ENCODE results near the gene CNOT6L. TPM values are rescaled to one million over a fixed set of nuclear protein-coding genes. Genes with fewer than 3 reads are reported as not detected.

Gene CNOT6L
- polyA plus RNA-seq, 1 donor (not counting 4 experiments of a cell fraction or from before 2014, with no cell fraction given): 12.0 TPM

- no peaks in the 10 kb centered on the region for H3K36me3 ChIP-seq (ENCODE audit: control insufficient read depth in 2 of 2, extremely low read depth in 1 of 2, insufficient read depth in 2 of 2, low read length in 2 of 2)
- no peak for TF ChIP-seq EZH2 (IDR thresholded peaks at IDR 0.05; ENCODE audit: low read length)
- no peak for TF ChIP-seq CTCF (optimal IDR thresholded peaks at IDR 0.05 in 1 of 3, IDR thresholded peaks at IDR 0.05 in 1 of 3, conservative IDR thresholded peaks at IDR 0.05 in 1 of 3; ENCODE audit: extremely low read depth in 1 of 3, insufficient read depth in 2 of 3, low read length in 3 of 3)
- peaks cover 15% of the 10 kb centered on the region for H3K4me1 ChIP-seq (ENCODE audit: control insufficient read depth, extremely low read depth, insufficient read depth, low read length)
- H3K79me2 ChIP-seq (ENCODE audit: control insufficient read depth, insufficient read depth, low read length): peaks cover 66% of the 10 kb centered on the region
- H2AFZ ChIP-seq (ENCODE audit: control insufficient read depth, low read length): no peak overlapping the region
- no peak overlapping the region for H3K27ac ChIP-seq (ENCODE audit: control insufficient read depth, insufficient read depth, low read length)
- no peaks in the 10 kb centered on the region for H3K27me3 ChIP-seq (ENCODE audit: control insufficient read depth, extremely low read depth, insufficient read depth, low read length)
- dilution Hi-C loops (cut with MboI; ENCODE audit: extremely low pct_ligation_motif_present, low sequenced_read_pairs): no loop called here
- no peaks in the 10 kb centered on the region for H4K20me1 ChIP-seq (ENCODE audit: control insufficient read depth, extremely low read depth, insufficient read depth, low read length)
- H3K4me2 ChIP-seq (ENCODE audit: control insufficient read depth, extremely low read depth, insufficient read depth, low read depth, low read length): no peak overlapping the region
- FAIRE-seq: no peak
- no peaks in the 10 kb centered on the region for H3K9me1 ChIP-seq (ENCODE audit: control insufficient read depth, extremely low read depth, insufficient read depth, low read length)
- H3K9me3 ChIP-seq (ENCODE audit: control insufficient read depth, low read depth, low read length): no peaks in the 10 kb centered on the region
- H3K9ac ChIP-seq (ENCODE audit: control insufficient read depth, extremely low read depth, insufficient read depth, low read length): no peak overlapping the region
- no peak overlapping the region for H3K4me3 ChIP-seq (ENCODE audit: control insufficient read depth in 2 of 3, extremely low read depth in 1 of 3, insufficient read depth in 2 of 3, low read depth in 1 of 3, low read length in 3 of 3)
- no peak for DNase-seq (ENCODE audit: low read depth, low spot score)
Observed at GRCh38 chr4:77798385-77798784, 20.8 kb downstream of the CNOT6L start.

GRCh38 chr4:77797239-77797638, 21.9 kb downstream of the CNOT6L start:
- Histone ChIP-seq H3K4me3 (ENCODE audit: control insufficient read depth in 2 of 3, extremely low read depth in 1 of 3, insufficient read depth in 2 of 3, low read depth in 1 of 3, low read length in 3 of 3) (no peak overlapping the region), H3K9me1 (ENCODE audit: control insufficient read depth, extremely low read depth, insufficient read depth, low read length) (no peaks in the 10 kb centered on the region), H3K79me2 (ENCODE audit: control insufficient read depth, insufficient read depth, low read length) (peaks cover 71% of the 10 kb centered on the region), H3K36me3 (ENCODE audit: control insufficient read depth in 2 of 2, extremely low read depth in 1 of 2, insufficient read depth in 2 of 2, low read length in 2 of 2) (no peaks in the 10 kb centered on the region), H4K20me1 (ENCODE audit: control insufficient read depth, extremely low read depth, insufficient read depth, low read length) (no peaks in the 10 kb centered on the region), H3K9me3 (ENCODE audit: control insufficient read depth, low read depth, low read length) (no peaks in the 10 kb centered on the region), H3K9ac (ENCODE audit: control insufficient read depth, extremely low read depth, insufficient read depth, low read length) (no peak overlapping the region), H3K4me2 (ENCODE audit: control insufficient read depth, extremely low read depth, insufficient read depth, low read depth, low read length) (no peak overlapping the region), H2AFZ (ENCODE audit: control insufficient read depth, low read length) (no peak overlapping the region), H3K27ac (ENCODE audit: control insufficient read depth, insufficient read depth, low read length) (no peak overlapping the region), H3K27me3 (ENCODE audit: control insufficient read depth, extremely low read depth, insufficient read depth, low read length) (no peaks in the 10 kb centered on the region), H3K4me1 (ENCODE audit: control insufficient read depth, extremely low read depth, insufficient read depth, low read length) (peaks cover 15% of the 10 kb centered on the region)
- DNase-seq (ENCODE audit: low read depth, low spot score): no peak
- FAIRE-seq: peak; percentile 85
- dilution Hi-C loops (cut with MboI; ENCODE audit: extremely low pct_ligation_motif_present, low sequenced_read_pairs): no loop called here
- TF ChIP-seq CTCF (optimal IDR thresholded peaks at IDR 0.05 in 1 of 3, IDR thresholded peaks at IDR 0.05 in 1 of 3, conservative IDR thresholded peaks at IDR 0.05 in 1 of 3; ENCODE audit: extremely low read depth in 1 of 3, insufficient read depth in 2 of 3, low read length in 3 of 3) (no peak), EZH2 (IDR thresholded peaks at IDR 0.05; ENCODE audit: low read length) (no peak)

Measured in keratinocyte (primary cell).